HepG2 (cell line): Measurements from ENCODE around the gene PPP1R16B. TPM values are rescaled to one million over a fixed set of nuclear protein-coding genes. Genes with fewer than 3 reads are reported as not detected.

Source experiments
- CHD2 ChIP-seq: IDR thresholded peaks from 2 replicates; pipeline ENCODE4 v1.6.1; 2011; ENCODE audit warnings: low read depth, low read length, improper control_type of control experiment
- CREM ChIP-seq, 2 experiments: sonication (generic) in 1 of 2; formaldehyde crosslinking in 1 of 2; IDR thresholded peaks; 2 replicates each; pipeline versions ENCODE4 v1.4.0 to v1.6.1; 2016 to 2020; ENCODE audit warnings: antibody characterized with exemption in 1 of 2, mild to moderate bottlenecking in 1 of 2, missing genetic modification reagents in 1 of 2
- GFI1 ChIP-seq: sonication (generic); formaldehyde crosslinking; IDR thresholded peaks from 2 replicates; pipeline ENCODE4 v1.5.0; 2020; ENCODE audit warnings: missing genetic modification reagents, mild to moderate bottlenecking, borderline replicate concordance
- KDM5B ChIP-seq: sonication (generic); formaldehyde crosslinking; IDR thresholded peaks from 2 replicates; pipeline ENCODE4 v1.4.0; 2020; ENCODE audit warnings: missing genetic modification reagents, mild to moderate bottlenecking, borderline replicate concordance
- SMC3 ChIP-seq: IDR thresholded peaks from 2 replicates; pipeline ENCODE4 v1.6.1; 2011; ENCODE audit warnings: low read length, improper control_type of control experiment
- TOE1 ChIP-seq: sonication (generic); formaldehyde crosslinking; IDR thresholded peaks from 2 replicates; pipeline ENCODE4 v1.4.0; 2020; ENCODE audit warnings: mild to moderate bottlenecking, missing genetic modification reagents
- ZNF33A ChIP-seq: sonication (generic); formaldehyde crosslinking; IDR thresholded peaks from 2 replicates; pipeline ENCODE4 v1.5.1; 2020; ENCODE audit warnings: missing genetic modification reagents, mild to moderate bottlenecking, moderate library complexity, borderline replicate concordance
- ZNF558 ChIP-seq: sonication (generic); formaldehyde crosslinking; IDR thresholded peaks from 2 replicates; pipeline ENCODE4 v1.9.0; 2022; ENCODE audit warnings: mild to moderate bottlenecking, missing genetic modification reagents, borderline replicate concordance
- polyA plus RNA-seq, 8 experiments: library from polyadenylated mRNA; depleted of rRNA in 3 of 8; stranded (reverse) in 7 of 8; unstranded in 1 of 8; fragments of >200 nt; fragmentation: Illumina TruSeq in 4 of 8; extraction: Trizol in 4 of 8; gene quantifications; 2 replicates each; pipeline versions ENCODE4 v1.2.1 to v1.2.3, GENCODE V29; 2011 to 2016; ENCODE audit warnings: low read depth in 4 of 8, missing spikeins in 1 of 8, mixed read lengths in 1 of 8; ENCODE audit not compliant: insufficient read depth in 1 of 8
- total RNA-seq, 5 experiments: library from RNA; depleted of rRNA; stranded (reverse); fragments of >200 nt; fragmentation: Illumina TruSeq; extraction: Trizol; gene quantifications; 2 replicates each; pipeline ENCODE4 v1.2.3, GENCODE V29; 2016; ENCODE audit warnings: low read depth in 1 of 5
- TF ChIP-seq, protein P1 (sequence below): sonication (generic); formaldehyde crosslinking; IDR thresholded peaks from 2 replicates; pipeline ENCODE4 v1.5.0; 2020; ENCODE audit warnings: mild to moderate bottlenecking, missing genetic modification reagents, borderline replicate concordance
- TF ChIP-seq, protein P2 (sequence below): IDR thresholded peaks from 2 replicates; pipeline ENCODE4 v1.6.1; 2016; ENCODE audit warnings: missing compliant biosample characterization, missing genetic modification reagents, borderline replicate concordance
- TF ChIP-seq, protein P3 (sequence below): sonication (generic); formaldehyde crosslinking; IDR thresholded peaks from 2 replicates; pipeline ENCODE4 v1.9.0; 2022; ENCODE audit warnings: missing genetic modification reagents, mild to moderate bottlenecking, borderline replicate concordance
- TF ChIP-seq, protein P4 (sequence below): sonication (generic); formaldehyde crosslinking; IDR thresholded peaks from 2 replicates; pipeline ENCODE4 v1.5.0; 2020; ENCODE audit warnings: mild to moderate bottlenecking, missing genetic modification reagents, moderate library complexity
- TF ChIP-seq, protein P5 (sequence below): sonication (generic); formaldehyde crosslinking; IDR thresholded peaks from 2 replicates; pipeline ENCODE4 v1.4.0; 2020; ENCODE audit warnings: missing genetic modification reagents
- TF ChIP-seq, protein P6 (sequence below): sonication (generic); formaldehyde crosslinking; IDR thresholded peaks from 2 replicates; pipeline ENCODE4 v1.4.0; 2020; ENCODE audit warnings: missing genetic modification reagents

The PPP1R16B gene
- total and polyA plus RNA-seq, 2 of the 13 experiments (the other 11 are each of a cell fraction or from before 2014, with no cell fraction given) = 0.02 to 0.11 TPM

DNA sequence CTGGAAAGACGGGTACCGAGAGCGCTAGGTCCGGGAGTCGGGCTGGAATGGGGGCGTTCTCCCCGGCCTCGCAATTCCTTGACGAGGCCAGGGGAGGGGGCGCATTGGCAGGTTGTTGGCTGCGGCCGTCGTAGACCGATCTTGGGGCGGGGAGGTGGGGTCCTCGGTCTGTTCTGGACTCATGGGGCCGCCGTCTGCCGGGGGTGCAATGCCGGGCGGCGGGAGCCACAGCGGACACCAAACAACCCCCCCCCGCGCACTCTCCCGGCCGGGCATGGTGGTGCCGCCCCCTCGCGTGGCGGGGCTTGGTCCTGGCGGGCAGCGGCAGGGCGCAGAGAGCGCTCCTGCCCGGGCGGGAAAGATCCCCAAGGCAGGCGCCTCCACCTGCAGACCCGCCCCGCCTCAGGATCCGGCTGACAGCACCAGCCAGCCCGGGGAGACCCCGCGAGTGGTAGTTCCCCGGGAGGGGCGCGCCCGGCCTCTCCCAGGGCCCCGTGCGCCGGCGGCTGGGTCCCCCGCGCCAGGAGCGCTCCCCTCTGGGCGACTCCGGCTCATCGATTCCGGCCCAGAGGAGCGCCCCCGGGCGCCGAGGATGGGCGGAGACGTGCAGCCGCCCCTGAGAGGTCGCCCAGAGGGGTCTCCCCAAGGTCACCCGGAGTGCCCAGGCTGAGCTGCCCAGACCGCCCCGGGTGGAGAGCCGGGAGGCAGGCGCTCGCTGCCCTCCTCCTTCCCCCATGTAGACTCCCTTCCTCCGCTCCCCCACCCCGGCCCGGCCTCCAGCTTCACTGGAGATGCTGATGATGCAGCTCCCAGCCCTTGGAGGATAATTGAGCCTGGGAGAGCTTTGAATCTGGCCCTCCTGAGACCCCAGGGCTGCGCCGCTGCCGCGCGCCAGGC is 709 bp downstream of the PPP1R16B start (continued):
- TF ChIP-seq CHD2 (no peak), GFI1 (CRISPR knock-in tag) (0 out of 2 replicates have a peak, but pooled peaks have one; percentile 26), ZNF558 (CRISPR knock-in tag) (no peak), ZNF33A (no peak), CREM (IDR thresholded peaks at IDR 0.05) (no peak), CREM (CRISPR knock-in tag; IDR thresholded peaks at IDR 0.05) (no peak), SMC3 (no peak), TOE1 (CRISPR knock-in tag) (no peak), KDM5B (CRISPR knock-in tag) (peak; percentile 27; the same call in 1 of the 2 replicates)
- TF ChIP-seq, protein P1, sequence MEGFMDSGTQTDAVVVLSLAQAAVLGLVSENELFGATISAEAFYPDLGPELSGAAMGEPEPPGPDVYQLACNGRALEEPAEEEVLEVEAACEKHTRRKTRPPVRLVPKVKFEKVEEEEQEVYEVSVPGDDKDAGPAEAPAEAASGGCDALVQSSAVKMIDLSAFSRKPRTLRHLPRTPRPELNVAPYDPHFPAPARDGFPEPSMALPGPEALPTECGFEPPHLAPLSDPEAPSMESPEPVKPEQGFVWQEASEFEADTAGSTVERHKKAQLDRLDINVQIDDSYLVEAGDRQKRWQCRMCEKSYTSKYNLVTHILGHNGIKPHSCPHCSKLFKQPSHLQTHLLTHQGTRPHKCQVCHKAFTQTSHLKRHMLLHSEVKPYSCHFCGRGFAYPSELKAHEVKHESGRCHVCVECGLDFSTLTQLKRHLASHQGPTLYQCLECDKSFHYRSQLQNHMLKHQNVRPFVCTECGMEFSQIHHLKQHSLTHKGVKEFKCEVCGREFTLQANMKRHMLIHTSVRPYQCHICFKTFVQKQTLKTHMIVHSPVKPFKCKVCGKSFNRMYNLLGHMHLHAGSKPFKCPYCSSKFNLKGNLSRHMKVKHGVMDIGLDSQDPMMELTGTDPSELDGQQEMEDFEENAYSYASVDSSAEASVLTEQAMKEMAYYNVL (CRISPR knock-in tag) = 0 out of 2 replicates have a peak, but pooled peaks have one; percentile 29
- TF ChIP-seq, protein P2, sequence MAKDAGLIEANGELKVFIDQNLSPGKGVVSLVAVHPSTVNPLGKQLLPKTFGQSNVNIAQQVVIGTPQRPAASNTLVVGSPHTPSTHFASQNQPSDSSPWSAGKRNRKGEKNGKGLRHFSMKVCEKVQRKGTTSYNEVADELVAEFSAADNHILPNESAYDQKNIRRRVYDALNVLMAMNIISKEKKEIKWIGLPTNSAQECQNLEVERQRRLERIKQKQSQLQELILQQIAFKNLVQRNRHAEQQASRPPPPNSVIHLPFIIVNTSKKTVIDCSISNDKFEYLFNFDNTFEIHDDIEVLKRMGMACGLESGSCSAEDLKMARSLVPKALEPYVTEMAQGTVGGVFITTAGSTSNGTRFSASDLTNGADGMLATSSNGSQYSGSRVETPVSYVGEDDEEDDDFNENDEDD = 0 out of 2 replicates have a peak, but pooled peaks have one; percentile 11
- TF ChIP-seq, protein P3, sequence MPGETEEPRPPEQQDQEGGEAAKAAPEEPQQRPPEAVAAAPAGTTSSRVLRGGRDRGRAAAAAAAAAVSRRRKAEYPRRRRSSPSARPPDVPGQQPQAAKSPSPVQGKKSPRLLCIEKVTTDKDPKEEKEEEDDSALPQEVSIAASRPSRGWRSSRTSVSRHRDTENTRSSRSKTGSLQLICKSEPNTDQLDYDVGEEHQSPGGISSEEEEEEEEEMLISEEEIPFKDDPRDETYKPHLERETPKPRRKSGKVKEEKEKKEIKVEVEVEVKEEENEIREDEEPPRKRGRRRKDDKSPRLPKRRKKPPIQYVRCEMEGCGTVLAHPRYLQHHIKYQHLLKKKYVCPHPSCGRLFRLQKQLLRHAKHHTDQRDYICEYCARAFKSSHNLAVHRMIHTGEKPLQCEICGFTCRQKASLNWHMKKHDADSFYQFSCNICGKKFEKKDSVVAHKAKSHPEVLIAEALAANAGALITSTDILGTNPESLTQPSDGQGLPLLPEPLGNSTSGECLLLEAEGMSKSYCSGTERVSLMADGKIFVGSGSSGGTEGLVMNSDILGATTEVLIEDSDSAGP (CRISPR knock-in tag) = 0 out of 2 replicates have a peak, but pooled peaks have one; percentile 21
- TF ChIP-seq, protein P4, sequence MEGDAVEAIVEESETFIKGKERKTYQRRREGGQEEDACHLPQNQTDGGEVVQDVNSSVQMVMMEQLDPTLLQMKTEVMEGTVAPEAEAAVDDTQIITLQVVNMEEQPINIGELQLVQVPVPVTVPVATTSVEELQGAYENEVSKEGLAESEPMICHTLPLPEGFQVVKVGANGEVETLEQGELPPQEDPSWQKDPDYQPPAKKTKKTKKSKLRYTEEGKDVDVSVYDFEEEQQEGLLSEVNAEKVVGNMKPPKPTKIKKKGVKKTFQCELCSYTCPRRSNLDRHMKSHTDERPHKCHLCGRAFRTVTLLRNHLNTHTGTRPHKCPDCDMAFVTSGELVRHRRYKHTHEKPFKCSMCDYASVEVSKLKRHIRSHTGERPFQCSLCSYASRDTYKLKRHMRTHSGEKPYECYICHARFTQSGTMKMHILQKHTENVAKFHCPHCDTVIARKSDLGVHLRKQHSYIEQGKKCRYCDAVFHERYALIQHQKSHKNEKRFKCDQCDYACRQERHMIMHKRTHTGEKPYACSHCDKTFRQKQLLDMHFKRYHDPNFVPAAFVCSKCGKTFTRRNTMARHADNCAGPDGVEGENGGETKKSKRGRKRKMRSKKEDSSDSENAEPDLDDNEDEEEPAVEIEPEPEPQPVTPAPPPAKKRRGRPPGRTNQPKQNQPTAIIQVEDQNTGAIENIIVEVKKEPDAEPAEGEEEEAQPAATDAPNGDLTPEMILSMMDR (CRISPR knock-in tag) = peak; percentile 8; the same call in 1 of the 2 replicates
- TF ChIP-seq, protein P5, sequence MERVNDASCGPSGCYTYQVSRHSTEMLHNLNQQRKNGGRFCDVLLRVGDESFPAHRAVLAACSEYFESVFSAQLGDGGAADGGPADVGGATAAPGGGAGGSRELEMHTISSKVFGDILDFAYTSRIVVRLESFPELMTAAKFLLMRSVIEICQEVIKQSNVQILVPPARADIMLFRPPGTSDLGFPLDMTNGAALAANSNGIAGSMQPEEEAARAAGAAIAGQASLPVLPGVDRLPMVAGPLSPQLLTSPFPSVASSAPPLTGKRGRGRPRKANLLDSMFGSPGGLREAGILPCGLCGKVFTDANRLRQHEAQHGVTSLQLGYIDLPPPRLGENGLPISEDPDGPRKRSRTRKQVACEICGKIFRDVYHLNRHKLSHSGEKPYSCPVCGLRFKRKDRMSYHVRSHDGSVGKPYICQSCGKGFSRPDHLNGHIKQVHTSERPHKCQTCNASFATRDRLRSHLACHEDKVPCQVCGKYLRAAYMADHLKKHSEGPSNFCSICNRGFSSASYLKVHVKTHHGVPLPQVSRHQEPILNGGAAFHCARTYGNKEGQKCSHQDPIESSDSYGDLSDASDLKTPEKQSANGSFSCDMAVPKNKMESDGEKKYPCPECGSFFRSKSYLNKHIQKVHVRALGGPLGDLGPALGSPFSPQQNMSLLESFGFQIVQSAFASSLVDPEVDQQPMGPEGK (CRISPR knock-in tag) = peak; percentile 63; the same call in 1 of the 2 replicates
- TF ChIP-seq, protein P6, sequence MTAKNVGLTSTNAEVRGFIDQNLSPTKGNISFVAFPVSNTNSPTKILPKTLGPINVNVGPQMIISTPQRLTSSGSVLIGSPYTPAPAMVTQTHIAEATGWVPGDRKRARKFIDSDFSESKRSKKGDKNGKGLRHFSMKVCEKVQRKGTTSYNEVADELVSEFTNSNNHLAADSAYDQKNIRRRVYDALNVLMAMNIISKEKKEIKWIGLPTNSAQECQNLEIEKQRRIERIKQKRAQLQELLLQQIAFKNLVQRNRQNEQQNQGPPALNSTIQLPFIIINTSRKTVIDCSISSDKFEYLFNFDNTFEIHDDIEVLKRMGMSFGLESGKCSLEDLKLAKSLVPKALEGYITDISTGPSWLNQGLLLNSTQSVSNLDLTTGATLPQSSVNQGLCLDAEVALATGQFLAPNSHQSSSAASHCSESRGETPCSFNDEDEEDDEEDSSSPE (CRISPR knock-in tag) = 0 out of 2 replicates have a peak, but pooled peaks have one; percentile 18
